GM19395 (cell line): ENCODE results near the gene ATP8B4.
A peak's percentile ranks its signal among the peaks of the same experiment; 100 is the strongest.

Experiments
- ATAC-seq: cut with Tn5 transposase; IDR thresholded peaks from one replicate; pipeline ENCODE4 v1.9.1; 2021; ENCODE audit warnings: mild to moderate bottlenecking, moderate library complexity; ENCODE audit not compliant: unreplicated experiment

Gene ATP8B4

DNA sequence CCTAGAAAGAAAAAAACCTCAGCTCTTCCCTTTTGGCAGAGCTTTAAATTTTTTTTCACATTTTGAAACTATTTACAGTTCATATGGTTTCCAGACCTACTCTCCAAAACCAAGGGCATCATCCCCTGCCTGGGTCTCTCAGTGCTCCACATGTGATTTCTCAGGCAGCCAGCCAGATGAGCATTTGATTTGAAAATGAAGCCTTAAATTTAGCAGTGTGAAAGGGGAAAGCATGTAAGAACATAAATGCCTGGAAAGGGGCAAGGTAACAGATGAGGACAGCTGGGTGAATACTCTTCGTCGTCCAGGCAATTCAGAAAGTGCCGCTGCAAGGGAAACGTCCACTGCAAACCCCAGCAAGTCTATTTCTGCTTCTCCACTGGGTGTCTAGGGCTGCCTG lies 94.8 kb downstream of the ATP8B4 start:
- ATAC-seq: no peak

DNA sequence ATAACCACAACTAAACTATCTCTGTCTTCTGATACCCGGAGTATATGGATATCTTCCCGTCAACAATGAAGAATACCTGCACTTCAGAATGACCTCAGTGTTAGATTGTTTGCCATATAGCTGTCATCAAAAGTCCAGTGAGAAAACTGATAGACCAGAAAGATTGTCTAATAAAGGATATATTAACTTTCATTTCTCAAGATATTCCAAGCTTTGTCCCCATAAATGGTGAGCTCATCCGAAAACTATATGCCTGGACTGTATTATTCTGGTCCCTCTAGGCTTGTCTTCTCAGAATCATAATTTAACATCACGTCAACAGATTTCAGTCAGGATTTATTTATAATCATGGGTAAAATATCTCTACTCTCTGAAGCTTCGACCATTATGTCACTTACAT lies 100.5 kb downstream of the ATP8B4 start:
- ATAC-seq: no peak

DNA sequence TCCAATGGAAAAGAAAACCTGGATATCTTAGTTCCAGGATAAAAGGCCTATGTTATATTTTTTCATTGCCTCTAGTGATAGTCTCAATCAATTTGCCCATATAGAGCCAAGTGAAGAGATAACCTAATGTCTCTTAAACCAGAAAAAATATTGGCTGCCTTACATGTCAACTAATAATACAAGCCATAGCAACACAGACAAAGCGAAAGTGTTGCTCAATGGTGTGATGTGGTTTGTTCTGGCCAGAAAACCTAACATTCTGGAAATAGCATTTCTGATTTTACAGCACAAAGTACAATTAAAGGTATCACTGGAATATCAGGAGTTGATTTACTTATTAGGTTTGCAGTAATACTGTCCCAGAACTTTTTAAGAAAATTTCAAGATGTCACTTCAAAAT lies 101.5 kb downstream of the ATP8B4 start:
- ATAC-seq: no peak

DNA sequence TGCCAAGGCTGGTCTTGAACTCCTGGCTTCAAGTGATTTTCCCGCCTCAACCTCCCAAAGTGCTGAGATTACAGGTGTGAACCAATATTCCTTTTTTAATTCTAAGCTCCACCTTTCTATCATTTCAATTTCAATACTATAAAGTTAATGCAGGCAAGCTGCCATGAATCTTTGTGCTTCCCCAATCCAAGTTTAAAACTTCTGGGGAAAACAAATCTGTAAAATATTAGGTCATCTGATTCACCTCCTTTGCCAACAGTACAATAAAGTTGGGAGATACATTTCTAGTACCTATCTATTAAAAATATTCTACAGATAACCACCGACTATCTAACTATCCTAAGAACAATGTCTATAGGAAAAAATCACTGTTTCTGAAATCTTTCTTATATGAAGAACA lies 102.1 kb downstream of the ATP8B4 start:
- no peak for ATAC-seq

DNA sequence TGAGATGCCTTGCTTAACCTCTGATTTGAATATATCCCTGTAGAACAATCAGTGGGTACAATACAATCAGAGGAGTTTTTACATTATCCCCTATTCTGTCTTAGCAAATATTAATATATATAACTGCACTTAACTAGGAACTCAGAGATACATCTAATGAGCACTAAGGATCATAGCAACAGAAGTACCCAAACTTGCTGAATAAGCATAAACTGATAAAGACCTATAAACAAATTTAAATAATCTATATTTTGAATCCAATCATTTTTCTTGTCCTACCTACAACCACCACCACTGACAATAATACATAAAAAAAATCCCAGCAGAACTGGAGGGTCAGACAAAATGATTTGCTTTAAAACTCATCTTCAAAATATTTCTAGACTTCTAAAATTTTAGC lies 106.2 kb downstream of the ATP8B4 start:
- no peak for ATAC-seq

DNA sequence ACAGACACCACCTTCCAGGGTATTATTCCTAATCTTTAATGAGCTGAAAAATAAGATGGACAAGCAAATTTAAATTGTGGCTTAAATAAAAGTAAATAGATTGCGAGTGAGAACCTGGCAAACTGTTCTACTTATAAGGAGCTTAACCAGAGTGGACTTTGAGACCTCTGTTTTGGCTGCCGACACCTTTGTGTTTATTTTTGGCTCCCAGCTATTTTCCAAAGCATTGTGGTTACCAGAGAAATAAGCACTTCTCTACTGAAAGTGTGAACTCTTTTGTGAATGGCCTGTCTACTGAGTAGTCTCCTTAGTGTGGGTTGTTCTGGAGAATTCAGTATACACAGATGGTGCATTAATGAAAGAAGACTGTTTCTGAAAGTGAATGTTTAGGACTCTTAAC lies 109.4 kb downstream of the ATP8B4 start:
- ATAC-seq: no peak

- peak; percentile 100 for ATAC-seq
Observed at GRCh38 chr15:50003786-50004334, 115.2 kb downstream of the ATP8B4 start.

GRCh38 chr15:49991587-49991986 lies 127.4 kb downstream of the ATP8B4 start:
- ATAC-seq: no peak

DNA sequence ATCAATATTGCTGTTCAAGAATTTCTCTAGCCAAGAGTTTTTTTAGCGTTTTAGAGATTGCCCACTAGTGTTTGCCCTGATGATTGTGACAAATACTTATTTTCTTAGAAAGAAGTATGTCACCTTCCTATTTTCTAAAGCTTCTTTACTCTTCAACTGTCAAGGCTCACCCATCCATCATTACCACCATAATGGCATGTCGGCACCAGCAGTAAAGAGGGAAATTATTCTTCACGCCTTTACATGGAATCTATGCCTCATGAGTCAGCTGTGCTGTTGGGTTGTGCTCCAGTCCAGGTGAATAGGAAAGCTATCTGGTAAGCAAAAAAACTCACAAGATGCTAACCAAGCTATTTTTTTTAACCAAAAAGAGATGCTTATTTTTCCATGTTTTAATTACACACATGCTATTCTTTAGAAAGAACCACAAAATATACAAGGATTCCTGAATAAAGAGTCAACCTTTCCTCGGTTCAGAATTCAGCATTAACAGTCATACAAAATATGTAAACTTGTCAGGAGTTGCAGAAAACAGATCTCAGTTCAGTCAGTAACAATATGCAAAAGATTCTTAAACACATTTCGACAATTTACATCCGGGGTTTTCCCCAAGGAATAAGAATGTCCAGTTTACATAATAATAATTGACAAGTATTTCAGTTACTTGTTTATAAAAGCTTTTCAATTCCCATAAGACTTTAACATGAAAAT lies 128.0 kb downstream of the ATP8B4 start:
- ATAC-seq: no peak

- no peak for ATAC-seq
Observed at GRCh38 chr15:49989498-49989897, 129.5 kb downstream of the ATP8B4 start.

DNA sequence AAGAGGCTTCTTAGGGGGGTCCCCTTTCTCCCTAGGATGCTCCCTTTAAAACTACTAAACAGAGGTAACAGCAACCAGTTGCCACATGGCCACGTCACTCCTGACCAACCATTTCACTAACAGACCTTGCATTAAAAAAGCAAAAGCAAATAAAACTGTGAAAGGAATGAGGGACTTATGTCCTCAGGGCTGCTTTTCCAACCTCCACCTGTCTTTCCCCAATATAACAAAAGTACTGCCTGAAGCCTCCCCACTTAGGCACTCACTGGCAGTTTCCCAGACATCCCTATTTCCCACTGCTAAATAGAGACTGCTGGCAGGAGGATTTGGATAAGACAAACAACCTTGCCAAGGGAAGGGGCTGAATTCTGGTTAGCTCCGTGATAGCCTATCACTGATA lies 130.3 kb downstream of the ATP8B4 start:
- no peak for ATAC-seq

GRCh38 chr15:49987896-49988295 lies 131.1 kb downstream of the ATP8B4 start:
- ATAC-seq: no peak

DNA sequence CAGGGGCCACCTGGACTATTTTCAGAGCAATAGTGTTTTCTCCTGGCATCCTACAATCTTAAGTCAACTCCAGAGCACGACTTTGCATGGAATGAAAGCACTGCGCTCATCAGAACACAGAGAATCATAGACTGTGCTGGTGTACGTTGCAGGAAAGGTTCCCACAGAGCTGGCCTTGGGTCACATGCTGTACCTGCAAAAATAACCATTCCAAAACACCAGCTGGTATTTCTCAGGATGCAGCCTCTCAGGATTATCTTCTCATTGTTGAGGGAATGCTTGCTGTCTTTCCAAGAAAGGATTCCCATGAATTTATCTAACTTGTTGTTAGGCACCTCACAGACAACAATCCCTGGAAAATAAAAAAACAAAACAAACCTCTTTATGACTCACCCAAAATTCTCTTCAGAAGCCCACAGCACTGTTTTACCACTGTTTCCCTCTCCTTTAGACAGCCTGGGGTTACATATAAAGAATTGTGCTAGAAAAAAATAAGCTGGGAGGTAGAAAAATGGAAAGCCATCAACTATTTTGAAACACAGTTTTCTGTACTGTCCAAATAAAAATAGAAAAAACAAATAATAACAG lies 131.7 kb downstream of the ATP8B4 start:
- ATAC-seq: no peak

DNA sequence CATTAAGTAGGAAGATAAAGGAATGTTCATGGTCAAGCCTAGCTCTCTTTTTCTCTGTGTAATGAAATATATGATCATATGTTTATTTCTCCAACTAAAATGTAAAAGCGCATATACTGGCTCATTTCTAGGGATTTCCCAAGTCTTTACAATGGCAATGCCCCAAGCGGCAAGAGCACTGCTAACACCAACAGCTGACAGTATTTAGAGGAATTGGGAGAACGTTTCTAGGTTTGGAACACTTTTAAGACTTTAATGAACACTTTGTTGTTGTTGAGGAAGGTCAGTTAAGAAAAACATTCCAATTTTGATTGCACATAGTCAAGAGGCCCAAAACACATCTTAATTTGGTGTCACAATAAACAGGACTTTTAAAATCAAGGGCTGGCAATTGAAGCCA lies 132.7 kb downstream of the ATP8B4 start:
- no peak for ATAC-seq

- ATAC-seq: no peak
Observed at GRCh38 chr15:49985463-49985862, 133.6 kb downstream of the ATP8B4 start.

- ATAC-seq: no peak
Observed at GRCh38 chr15:49984436-49984835, 134.6 kb downstream of the ATP8B4 start.

- no peak for ATAC-seq
Observed at GRCh38 chr15:49982584-49982983, 136.4 kb downstream of the ATP8B4 start.

DNA sequence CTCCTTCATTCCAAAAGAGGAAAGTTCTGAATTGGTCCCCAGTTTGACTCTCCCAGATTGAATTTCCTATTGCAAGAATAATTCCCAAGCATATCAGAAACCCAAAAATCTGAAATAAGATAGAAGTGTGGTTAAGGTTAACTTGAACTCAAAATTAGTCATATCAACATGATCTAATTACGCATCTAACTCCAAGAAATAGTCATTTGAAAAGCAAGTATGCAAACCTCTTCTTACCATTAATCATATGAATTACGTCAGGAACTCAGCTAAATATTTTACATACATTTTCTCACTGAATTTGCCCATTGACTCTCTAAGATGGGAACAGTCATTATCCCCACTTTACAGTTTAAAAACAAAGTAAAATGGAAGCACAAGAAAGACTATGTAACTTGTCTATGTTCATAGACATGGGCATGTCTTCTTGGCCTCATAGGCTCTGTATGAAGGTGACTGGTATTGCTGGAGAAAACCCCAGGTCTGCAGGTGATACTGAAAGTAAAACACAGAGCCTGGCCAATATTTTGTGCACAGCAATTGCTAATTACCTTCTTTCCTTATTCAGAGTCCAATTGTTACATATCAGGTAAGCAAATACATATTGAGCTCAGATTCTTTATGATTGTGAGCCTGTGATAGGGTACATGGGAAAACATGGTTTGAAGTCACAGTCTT lies 139.2 kb downstream of the ATP8B4 start:
- no peak for ATAC-seq

GRCh38 chr15:49978121-49978520 lies 140.9 kb downstream of the ATP8B4 start:
- ATAC-seq: no peak

DNA sequence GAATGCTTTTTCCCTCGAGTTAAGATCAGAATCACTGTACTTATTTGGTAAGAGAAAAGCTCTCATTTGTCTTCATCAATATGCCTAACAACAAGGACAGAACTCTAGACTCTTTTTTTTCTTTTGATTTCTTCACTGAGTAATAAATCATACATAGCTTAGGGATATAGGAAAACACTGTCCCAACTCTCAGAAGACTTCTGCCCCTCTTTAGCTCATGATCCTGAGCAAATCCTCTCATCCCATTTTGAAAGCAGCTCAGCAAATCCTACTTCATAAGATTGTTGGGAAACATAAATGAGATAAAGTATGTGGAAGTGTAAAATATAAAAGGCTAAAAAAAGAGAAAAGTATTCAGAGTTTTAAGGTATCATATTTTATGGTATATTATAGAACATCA lies 141.7 kb downstream of the ATP8B4 start:
- no peak for ATAC-seq

GRCh38 chr15:49964551-49964950 lies 154.5 kb downstream of the ATP8B4 start:
- no peak for ATAC-seq

DNA sequence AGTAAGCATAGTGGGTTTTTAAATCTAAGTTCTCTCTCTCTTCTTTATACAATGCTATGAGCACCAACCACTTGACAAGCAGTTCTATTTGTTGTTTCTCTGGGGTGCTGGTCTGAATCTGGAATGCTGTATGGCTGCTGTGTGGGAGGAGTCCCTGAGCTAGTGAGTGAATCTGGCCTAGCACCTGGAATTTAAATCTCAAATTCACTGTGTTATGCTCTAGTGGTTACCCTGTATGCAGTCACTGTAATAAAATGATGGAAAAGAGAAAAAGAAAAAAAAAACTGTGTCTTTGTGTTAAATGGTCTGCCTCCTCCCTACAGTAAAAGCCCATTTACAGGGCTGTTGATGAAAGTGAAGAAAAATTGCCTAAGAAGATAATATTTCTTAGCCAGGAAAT lies 155.0 kb downstream of the ATP8B4 start:
- ATAC-seq: no peak
